H1 (cell line): ENCODE measurements around the gene WWC2. TPM values are rescaled to one million over a fixed set of nuclear protein-coding genes. Genes with fewer than 3 reads are reported as not detected.

ENCODE experiments used
- CREB1 ChIP-seq: IDR thresholded peaks from 2 replicates; pipeline ENCODE4 v1.6.1; 2012; ENCODE audit warnings: inconsistent platforms
- GTF2F1 ChIP-seq: IDR thresholded peaks from 2 replicates; pipeline ENCODE4 v1.6.1; 2012; ENCODE audit warnings: low read depth, low read length, improper control_type of control experiment, borderline replicate concordance
- KDM4A ChIP-seq: IDR thresholded peaks from one replicate; pipeline ENCODE4 v1.7.1; 2012; ENCODE audit warnings: low read depth, mild to moderate bottlenecking, moderate library complexity, low read length, inconsistent platforms; ENCODE audit not compliant: severe bottlenecking
- POLR2A ChIP-seq, 2 experiments: IDR thresholded peaks; 1 replicate in 1 of 2; 2 replicates in 1 of 2; pipeline ENCODE4 v1.6.1; 2011; ENCODE audit warnings: low read depth in 2 of 2, low read length in 2 of 2, mild to moderate bottlenecking in 2 of 2; ENCODE audit errors: control extremely low read depth in 1 of 2
- POLR2AphosphoS5 ChIP-seq: IDR thresholded peaks from 2 replicates; pipeline ENCODE4 v1.6.1; 2011; ENCODE audit warnings: low read depth, low read length
- TCF12 ChIP-seq: IDR thresholded peaks from 2 replicates; pipeline ENCODE4 v1.6.1; 2011; ENCODE audit warnings: low read depth, mild to moderate bottlenecking, low read length
- ZNF274 ChIP-seq: IDR thresholded peaks from 2 replicates; pipeline ENCODE4 v1.7.0; 2012; ENCODE audit warnings: low read length, borderline replicate concordance; ENCODE audit errors: extremely low read depth
- polyA plus RNA-seq, 7 experiments: library from polyadenylated mRNA; depleted of rRNA in 3 of 7; stranded (reverse) in 5 of 7; unstranded in 2 of 7; fragments of >200 nt in 5 of 7; fragments of 200-250 nt in 2 of 7; gene quantifications; 1 replicate in 5 of 7; 2 replicates in 1 of 7; 4 replicates in 1 of 7; pipeline versions ENCODE4 v1.2.1 to v1.2.3, GENCODE V29; 2011 to 2013; ENCODE audit warnings: missing spikeins in 2 of 7, mixed read lengths in 2 of 7
- total RNA-seq: library from RNA; stranded (reverse); fragmentation: NEBNext Ultra II Directional; extraction: Animal tissue kit (Norgen Biotek cat#: 25700); gene quantifications from 2 replicates; pipeline ENCODE4 v1.2.1, GENCODE V29; 2021
- TF ChIP-seq, protein P1 (sequence below): fragments of 300-600 bp; sonication (generic); IDR thresholded peaks from 2 replicates; pipeline ENCODE4 v1.7.1; 2012; ENCODE audit warnings: low read length, moderate library complexity, mild to moderate bottlenecking, inconsistent platforms; ENCODE audit not compliant: insufficient replicate concordance
- TF ChIP-seq, protein P2 (sequence below): IDR thresholded peaks from 2 replicates; pipeline ENCODE4 v1.6.1; 2012; ENCODE audit warnings: low read length, inconsistent platforms
- TF ChIP-seq, protein P3 (sequence below): IDR thresholded peaks from 2 replicates; pipeline ENCODE4 v1.6.1; 2012; ENCODE audit warnings: inconsistent platforms

WWC2 gene
- total and polyA plus RNA-seq, 2 of the 8 experiments (the other 6 are each of a cell fraction or from before 2014, with no cell fraction given): 17.6 to 135 TPM

- TF ChIP-seq, protein P1, sequence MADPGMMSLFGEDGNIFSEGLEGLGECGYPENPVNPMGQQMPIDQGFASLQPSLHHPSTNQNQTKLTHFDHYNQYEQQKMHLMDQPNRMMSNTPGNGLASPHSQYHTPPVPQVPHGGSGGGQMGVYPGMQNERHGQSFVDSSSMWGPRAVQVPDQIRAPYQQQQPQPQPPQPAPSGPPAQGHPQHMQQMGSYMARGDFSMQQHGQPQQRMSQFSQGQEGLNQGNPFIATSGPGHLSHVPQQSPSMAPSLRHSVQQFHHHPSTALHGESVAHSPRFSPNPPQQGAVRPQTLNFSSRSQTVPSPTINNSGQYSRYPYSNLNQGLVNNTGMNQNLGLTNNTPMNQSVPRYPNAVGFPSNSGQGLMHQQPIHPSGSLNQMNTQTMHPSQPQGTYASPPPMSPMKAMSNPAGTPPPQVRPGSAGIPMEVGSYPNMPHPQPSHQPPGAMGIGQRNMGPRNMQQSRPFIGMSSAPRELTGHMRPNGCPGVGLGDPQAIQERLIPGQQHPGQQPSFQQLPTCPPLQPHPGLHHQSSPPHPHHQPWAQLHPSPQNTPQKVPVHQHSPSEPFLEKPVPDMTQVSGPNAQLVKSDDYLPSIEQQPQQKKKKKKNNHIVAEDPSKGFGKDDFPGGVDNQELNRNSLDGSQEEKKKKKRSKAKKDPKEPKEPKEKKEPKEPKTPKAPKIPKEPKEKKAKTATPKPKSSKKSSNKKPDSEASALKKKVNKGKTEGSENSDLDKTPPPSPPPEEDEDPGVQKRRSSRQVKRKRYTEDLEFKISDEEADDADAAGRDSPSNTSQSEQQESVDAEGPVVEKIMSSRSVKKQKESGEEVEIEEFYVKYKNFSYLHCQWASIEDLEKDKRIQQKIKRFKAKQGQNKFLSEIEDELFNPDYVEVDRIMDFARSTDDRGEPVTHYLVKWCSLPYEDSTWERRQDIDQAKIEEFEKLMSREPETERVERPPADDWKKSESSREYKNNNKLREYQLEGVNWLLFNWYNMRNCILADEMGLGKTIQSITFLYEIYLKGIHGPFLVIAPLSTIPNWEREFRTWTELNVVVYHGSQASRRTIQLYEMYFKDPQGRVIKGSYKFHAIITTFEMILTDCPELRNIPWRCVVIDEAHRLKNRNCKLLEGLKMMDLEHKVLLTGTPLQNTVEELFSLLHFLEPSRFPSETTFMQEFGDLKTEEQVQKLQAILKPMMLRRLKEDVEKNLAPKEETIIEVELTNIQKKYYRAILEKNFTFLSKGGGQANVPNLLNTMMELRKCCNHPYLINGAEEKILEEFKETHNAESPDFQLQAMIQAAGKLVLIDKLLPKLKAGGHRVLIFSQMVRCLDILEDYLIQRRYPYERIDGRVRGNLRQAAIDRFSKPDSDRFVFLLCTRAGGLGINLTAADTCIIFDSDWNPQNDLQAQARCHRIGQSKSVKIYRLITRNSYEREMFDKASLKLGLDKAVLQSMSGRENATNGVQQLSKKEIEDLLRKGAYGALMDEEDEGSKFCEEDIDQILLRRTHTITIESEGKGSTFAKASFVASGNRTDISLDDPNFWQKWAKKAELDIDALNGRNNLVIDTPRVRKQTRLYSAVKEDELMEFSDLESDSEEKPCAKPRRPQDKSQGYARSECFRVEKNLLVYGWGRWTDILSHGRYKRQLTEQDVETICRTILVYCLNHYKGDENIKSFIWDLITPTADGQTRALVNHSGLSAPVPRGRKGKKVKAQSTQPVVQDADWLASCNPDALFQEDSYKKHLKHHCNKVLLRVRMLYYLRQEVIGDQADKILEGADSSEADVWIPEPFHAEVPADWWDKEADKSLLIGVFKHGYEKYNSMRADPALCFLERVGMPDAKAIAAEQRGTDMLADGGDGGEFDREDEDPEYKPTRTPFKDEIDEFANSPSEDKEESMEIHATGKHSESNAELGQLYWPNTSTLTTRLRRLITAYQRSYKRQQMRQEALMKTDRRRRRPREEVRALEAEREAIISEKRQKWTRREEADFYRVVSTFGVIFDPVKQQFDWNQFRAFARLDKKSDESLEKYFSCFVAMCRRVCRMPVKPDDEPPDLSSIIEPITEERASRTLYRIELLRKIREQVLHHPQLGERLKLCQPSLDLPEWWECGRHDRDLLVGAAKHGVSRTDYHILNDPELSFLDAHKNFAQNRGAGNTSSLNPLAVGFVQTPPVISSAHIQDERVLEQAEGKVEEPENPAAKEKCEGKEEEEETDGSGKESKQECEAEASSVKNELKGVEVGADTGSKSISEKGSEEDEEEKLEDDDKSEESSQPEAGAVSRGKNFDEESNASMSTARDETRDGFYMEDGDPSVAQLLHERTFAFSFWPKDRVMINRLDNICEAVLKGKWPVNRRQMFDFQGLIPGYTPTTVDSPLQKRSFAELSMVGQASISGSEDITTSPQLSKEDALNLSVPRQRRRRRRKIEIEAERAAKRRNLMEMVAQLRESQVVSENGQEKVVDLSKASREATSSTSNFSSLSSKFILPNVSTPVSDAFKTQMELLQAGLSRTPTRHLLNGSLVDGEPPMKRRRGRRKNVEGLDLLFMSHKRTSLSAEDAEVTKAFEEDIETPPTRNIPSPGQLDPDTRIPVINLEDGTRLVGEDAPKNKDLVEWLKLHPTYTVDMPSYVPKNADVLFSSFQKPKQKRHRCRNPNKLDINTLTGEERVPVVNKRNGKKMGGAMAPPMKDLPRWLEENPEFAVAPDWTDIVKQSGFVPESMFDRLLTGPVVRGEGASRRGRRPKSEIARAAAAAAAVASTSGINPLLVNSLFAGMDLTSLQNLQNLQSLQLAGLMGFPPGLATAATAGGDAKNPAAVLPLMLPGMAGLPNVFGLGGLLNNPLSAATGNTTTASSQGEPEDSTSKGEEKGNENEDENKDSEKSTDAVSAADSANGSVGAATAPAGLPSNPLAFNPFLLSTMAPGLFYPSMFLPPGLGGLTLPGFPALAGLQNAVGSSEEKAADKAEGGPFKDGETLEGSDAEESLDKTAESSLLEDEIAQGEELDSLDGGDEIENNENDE: no peak
- TF ChIP-seq, protein P2, sequence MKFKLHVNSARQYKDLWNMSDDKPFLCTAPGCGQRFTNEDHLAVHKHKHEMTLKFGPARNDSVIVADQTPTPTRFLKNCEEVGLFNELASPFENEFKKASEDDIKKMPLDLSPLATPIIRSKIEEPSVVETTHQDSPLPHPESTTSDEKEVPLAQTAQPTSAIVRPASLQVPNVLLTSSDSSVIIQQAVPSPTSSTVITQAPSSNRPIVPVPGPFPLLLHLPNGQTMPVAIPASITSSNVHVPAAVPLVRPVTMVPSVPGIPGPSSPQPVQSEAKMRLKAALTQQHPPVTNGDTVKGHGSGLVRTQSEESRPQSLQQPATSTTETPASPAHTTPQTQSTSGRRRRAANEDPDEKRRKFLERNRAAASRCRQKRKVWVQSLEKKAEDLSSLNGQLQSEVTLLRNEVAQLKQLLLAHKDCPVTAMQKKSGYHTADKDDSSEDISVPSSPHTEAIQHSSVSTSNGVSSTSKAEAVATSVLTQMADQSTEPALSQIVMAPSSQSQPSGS: no peak
- TF ChIP-seq TCF12 (no peak), KDM4A (no peak), GTF2F1 (no peak), POLR2A (IDR thresholded peaks at IDR 0.05; ENCODE audit: control extremely low read depth in 1 of 2, low read depth in 2 of 2, low read length in 2 of 2) (no peak), POLR2AphosphoS5 (no peak), CREB1 (no peak), ZNF274 (no peak)
- TF ChIP-seq, protein P3, sequence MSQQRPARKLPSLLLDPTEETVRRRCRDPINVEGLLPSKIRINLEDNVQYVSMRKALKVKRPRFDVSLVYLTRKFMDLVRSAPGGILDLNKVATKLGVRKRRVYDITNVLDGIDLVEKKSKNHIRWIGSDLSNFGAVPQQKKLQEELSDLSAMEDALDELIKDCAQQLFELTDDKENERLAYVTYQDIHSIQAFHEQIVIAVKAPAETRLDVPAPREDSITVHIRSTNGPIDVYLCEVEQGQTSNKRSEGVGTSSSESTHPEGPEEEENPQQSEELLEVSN: no peak
Observed at GRCh38 chr4:183181081-183181480, 82.0 kb downstream of the WWC2 start (continued).
